ENCODE results near the gene CYP46A1. TPM values are rescaled to one million over a fixed set of nuclear protein-coding genes. Genes with fewer than 3 reads are reported as not detected.

The CYP46A1 gene
- total RNA-seq, 2 donors from 2014 or later: 0.11 TPM; not detected in 1

DNA sequence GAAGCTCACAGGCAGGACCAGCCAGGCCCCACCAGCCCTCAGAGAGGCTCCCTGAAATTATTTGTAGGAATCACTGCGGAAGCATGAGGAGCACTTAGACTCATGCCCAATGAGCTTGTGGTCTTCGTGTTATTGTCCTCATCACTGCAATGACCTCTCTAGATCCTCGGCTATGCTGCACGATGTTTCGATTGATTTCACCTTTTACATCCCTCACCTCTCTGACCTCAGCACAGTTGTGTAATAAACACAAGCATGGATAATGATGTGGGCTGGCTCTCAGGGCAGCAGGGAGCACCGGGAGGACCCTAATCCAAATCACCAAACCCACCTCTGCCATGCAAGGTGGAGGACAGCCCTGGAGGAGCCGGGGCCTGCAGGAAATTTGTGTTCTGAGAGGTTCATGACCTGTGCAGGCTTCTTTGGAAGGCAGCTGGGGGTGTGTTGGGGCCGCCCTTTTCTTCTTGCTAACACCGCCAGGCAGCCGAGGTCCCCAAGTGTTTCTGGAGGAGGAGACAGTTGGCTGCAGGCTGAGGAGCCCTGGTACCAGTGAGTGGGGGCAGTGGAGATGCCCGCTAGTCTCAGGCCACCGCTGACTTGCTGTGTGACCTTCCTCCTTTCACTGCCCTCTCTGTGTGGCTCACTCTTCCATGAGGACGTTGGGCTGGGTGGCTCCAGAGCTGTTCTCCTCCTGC is 79.6 kb downstream of the CYP46A1 start:
- Mint-ChIP-seq H3K9me3 (no peaks in the 10 kb centered on the region), H3K4me3 (no peak overlapping the region), H3K4me1 (ENCODE audit: low read depth in 2 of 2) (no peaks in the 10 kb centered on the region), H3K27ac (no peak overlapping the region), H3K27me3 (peaks cover 0 to 11% of the 10 kb centered on the region in 2 donors), H3K36me3 (no peaks in the 10 kb centered on the region)
- ATAC-seq (peak in 1 of 2 donors; percentile 25), DNase-seq (ENCODE audit: low spot score) (no peak)

DNA sequence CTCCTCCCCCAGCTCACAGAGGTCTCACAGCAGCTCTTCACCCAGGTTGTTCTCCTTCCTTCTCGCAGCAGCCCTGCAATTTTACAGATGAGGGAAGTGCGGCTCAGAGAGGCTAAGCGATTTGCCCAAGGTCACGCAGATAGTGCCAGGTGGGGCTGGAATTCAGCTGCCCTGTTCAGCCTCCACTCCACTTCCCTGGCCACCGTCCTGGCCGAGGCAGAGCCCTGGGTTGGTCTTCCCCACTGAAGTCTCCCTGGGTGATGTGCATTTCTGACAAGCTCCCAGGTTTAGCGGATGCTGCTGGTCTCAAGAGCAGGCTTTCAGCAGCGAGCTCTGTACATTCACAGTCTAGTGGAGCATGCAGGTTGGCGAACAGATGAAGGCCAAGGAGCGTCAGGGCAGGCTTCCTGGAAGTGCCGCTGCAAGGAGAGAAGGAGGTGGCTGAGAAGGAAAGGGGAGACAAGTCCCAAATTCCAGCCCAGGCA is 80.2 kb downstream of the CYP46A1 start:
- Mint-ChIP-seq H3K9me3 (no peaks in the 10 kb centered on the region), H3K27me3 (peaks cover 0 to 11% of the 10 kb centered on the region in 2 donors), H3K27ac (no peak overlapping the region), H3K4me1 (ENCODE audit: low read depth in 2 of 2) (no peaks in the 10 kb centered on the region), H3K36me3 (no peaks in the 10 kb centered on the region), H3K4me3 (no peak overlapping the region)
- ATAC-seq: peak in 1 of 2 donors; percentile 28
- DNase-seq (ENCODE audit: low spot score): no peak

DNA sequence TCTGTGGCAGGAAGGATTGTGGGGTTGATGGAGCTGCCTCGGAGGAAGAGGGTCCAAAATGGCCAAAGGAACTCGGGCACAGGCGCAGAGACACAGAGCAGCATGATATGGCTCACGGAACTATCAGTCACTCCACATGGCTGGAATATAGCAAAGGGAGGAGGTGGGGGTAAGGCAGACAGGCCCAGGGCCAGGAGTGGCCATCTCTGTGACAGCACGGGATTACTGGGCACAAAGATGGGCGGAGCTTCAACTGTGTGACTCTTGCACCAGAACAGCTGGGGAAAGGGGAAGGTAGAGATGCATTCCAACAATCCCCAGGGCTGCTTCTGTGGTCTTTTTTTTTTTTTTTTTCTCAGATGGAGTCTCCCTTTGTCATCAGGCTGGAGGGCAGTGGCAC is 84.3 kb downstream of the CYP46A1 start:
- ATAC-seq (no peak), DNase-seq (ENCODE audit: low spot score) (no peak)
- no peaks in the 10 kb centered on the region for H3K4me1 Mint-ChIP-seq (ENCODE audit: low read depth in 2 of 2)
- no peak overlapping the region for H3K27ac Mint-ChIP-seq
- H3K9me3 Mint-ChIP-seq: no peaks in the 10 kb centered on the region
- H3K27me3 Mint-ChIP-seq: peaks cover 7 to 8% of the 10 kb centered on the region in 2 donors
- H3K4me3 Mint-ChIP-seq: no peak overlapping the region
- H3K36me3 Mint-ChIP-seq: no peaks in the 10 kb centered on the region

DNA sequence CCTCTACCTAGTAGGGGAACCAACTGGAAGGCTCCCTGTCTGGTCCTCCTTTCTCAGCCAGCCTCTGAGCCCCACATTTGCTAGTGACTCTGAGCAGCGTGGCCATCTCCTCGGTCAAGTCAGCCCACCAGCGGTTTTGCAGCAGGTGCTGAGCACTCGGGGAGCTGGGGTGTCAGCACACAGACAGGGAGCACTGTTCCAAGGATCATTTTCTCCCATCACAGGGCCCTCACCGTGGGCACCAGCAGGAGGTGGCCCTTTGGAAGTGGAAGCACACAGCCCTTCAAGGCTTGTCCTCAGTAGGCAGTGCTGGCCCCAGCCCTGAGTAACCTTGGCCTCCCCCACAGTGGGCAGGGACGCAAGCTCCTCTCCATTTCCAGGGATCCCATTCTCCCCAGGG is 85.0 kb downstream of the CYP46A1 start:
- Mint-ChIP-seq H3K27me3 (peaks cover 5 to 7% of the 10 kb centered on the region in 2 donors), H3K27ac (no peak overlapping the region), H3K4me3 (no peak overlapping the region), H3K36me3 (no peaks in the 10 kb centered on the region), H3K9me3 (no peaks in the 10 kb centered on the region), H3K4me1 (ENCODE audit: low read depth in 2 of 2) (no peaks in the 10 kb centered on the region)
- no peak for DNase-seq (ENCODE audit: low spot score)
- ATAC-seq: peak in 1 of 2 donors; percentile 52

DNA sequence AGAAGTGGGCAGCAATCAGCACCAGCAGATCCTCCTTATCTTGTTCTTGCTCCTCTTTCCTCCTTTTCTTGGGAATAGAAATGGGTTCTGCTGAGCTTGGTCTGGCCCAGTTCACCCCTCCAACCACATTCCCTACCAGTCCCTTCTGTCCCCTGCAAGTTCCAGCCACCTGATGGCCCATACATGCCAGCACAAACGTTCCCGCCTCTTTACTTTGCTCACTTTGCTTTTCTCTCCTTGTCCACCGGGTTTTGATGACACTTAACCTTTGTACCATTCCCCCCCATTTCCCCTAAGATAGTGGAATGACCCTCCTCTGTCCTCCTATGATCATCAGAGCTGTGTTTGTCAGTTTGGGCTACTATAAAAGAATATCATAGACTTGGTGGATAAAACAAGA is 85.7 kb downstream of the CYP46A1 start:
- ATAC-seq (no peak), DNase-seq (ENCODE audit: low spot score) (no peak)
- H3K4me3 Mint-ChIP-seq: no peak overlapping the region
- no peaks in the 10 kb centered on the region for H3K36me3 Mint-ChIP-seq
- H3K9me3 Mint-ChIP-seq: no peaks in the 10 kb centered on the region
- H3K4me1 Mint-ChIP-seq (ENCODE audit: low read depth in 2 of 2): no peaks in the 10 kb centered on the region
- H3K27me3 Mint-ChIP-seq: peaks cover 9 to 12% of the 10 kb centered on the region in 2 donors
- no peak overlapping the region for H3K27ac Mint-ChIP-seq

DNA sequence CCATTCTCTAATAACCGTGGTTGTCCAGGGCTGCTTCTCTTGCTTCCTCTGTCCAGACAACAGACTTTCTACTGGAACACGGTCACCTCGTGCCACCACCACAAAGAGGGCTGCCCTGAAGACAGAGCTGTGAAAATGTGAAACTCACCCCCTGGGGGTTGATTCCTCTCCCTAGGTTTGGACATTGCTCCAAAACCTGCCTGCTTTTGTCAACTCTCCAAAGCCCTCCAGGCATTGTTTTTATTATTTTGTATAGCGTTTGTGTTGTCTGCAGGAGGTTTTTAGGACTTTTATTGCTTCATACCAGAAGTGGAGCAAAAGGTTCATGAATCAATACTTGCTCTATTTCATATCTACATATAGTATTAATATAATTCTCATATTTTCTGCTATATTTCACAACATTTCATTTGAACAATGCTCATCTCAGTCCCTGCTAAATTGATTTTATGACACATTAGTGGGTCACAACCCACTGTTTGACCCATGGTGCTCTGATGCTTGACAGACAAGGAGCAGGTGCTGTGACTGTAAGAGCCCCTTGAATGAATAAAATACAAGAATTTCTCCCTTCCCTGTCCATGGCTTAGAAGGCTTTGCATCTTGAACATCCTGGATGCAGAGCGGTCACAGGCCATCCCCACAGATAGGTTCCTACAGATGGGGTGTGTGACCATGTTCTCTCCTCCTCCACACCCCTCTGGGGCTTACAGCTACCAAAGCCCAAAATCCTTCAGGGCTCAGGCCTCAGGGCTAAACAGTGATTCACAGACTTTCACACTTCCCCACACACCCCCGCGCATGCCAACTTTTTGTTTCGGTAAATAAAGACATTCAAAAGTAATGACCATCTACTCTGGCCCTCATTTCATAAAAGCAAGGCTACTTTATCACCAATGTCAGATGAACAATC is 88.5 kb downstream of the CYP46A1 start:
- Mint-ChIP-seq H3K9me3 (no peaks in the 10 kb centered on the region), H3K4me1 (ENCODE audit: low read depth in 2 of 2) (peaks cover 0 to 4% of the 10 kb centered on the region in 2 donors), H3K4me3 (no peak overlapping the region), H3K27ac (no peak overlapping the region), H3K36me3 (no peaks in the 10 kb centered on the region), H3K27me3 (peaks cover 16 to 21% of the 10 kb centered on the region in 2 donors)
- DNase-seq (ENCODE audit: low spot score) (no peak), ATAC-seq (no peak)

DNA sequence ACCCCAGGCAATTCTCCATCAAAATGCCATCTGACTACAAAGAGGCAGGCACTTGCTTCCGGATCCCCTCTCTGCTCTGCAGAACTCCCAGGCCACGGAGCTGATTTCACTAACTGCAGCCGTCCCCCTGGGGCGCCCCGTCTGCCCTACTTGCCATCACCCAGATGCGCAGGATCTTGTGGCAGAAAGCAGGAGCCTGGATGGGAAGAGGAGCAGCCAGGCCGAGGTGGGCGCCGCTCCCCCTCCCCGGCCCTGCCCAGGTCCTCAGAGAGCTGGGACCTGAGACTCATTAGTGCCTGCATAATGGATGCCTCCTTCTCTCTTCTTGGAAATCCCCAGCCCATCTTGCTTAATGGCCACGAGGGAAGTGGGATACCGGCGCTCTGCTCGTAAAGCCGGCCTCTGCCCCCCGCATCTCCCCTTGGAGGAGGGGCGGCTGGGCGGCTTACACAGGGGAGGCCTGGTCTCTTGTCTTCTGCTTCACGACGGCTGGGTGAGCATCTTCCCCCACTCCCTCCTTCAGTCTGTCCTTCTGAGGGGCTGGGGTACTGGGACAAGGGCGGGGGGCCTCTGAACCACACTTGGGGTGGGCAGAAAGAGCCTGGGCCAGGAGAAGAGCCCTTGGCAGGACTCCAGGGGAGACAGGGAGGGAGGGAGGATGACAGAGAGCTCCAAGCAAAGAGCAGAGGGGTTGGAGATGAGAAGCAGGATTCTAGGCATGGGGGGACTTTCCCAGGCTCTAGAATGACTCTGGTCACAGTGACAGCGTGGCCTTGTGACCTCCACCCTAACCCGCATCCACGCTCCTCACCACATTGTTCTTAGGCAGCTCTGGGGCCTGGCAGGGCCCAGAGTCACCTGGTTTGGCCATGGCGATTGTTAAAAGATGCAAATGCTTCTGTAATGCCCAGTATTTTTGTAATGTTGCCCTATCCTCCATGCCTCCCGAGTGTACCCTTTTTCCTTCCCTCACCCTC is 89.7 kb downstream of the CYP46A1 start:
- Mint-ChIP-seq H3K9me3 (no peaks in the 10 kb centered on the region), H3K27ac (no peak overlapping the region), H3K36me3 (no peaks in the 10 kb centered on the region), H3K27me3 (peaks cover 18 to 29% of the 10 kb centered on the region in 2 donors), H3K4me1 (ENCODE audit: low read depth in 2 of 2) (peaks cover 0 to 4% of the 10 kb centered on the region in 2 donors), H3K4me3 (no peak overlapping the region)
- DNase-seq (ENCODE audit: low spot score) (no peak), ATAC-seq (no peak)

DNA sequence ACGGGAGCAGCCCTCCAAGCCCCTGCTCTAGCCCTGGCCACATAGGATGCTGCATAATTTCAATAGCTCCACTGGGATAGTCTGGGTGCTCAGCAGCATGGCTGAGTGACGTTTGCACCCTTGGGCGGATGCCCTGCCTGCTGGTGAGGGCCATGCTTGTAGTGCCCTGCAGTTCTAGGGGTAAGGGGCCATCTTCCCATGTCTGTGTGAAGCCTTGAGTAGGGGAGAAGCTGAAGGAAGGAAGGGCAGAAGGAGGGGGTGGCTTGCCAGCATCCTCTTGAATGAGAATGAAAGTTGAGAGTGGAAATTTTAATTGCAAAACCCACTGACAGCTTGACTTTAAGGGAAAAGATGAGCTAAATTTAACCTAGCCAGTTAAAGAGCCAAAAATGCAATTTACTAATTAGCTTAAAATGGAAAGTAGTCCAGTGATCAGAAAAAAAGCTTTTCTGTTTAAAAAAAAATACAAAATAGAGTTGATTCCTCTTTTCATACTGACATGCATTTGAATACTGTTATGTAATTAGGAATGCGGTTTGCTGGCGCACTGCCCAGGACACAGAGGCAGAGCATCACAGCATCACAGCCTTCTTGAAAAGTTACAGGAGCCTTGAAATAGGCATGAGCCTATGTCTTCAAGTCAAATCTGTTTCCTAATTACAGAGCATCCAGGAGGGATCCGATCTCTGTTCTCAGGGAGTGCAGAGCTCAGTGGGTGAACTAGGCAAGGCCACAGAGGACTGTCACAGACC is 90.6 kb downstream of the CYP46A1 start:
- no peak for ATAC-seq
- no peak for DNase-seq (ENCODE audit: low spot score)
- Mint-ChIP-seq H3K4me3 (no peak overlapping the region), H3K27ac (no peak overlapping the region), H3K4me1 (ENCODE audit: low read depth in 2 of 2) (peaks cover 0 to 4% of the 10 kb centered on the region in 2 donors), H3K36me3 (peaks cover 7% of the 10 kb centered on the region), H3K9me3 (no peaks in the 10 kb centered on the region), H3K27me3 (peaks cover 26 to 38% of the 10 kb centered on the region in 2 donors)

DNA sequence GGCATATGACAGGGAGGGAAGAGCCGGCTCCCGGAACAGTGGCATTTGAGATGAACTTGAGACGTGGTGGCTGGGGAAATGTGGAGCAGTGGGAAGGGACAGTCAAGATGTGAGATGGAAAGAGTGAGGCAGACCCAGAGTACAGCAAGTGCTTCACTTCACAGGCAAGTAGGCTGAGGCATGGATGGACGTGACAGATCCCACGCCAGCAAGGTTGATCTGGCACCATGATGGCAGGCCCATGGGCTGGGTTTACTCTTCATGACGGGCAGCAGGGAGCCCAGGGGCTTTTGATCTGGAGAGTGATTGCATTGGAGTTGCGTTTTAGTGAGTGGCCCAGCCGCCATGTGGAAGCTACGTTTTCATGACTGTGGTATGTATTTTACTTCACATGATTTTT is 91.3 kb downstream of the CYP46A1 start:
- DNase-seq (ENCODE audit: low spot score): no peak
- H3K27ac Mint-ChIP-seq: no peak overlapping the region
- ATAC-seq: peak in 1 of 2 donors; percentile 11
- H3K36me3 Mint-ChIP-seq: peaks cover 7% of the 10 kb centered on the region
- no peaks in the 10 kb centered on the region for H3K9me3 Mint-ChIP-seq
- peaks cover 0 to 4% of the 10 kb centered on the region in 2 donors for H3K4me1 Mint-ChIP-seq (ENCODE audit: low read depth in 2 of 2)
- no peak overlapping the region for H3K4me3 Mint-ChIP-seq
- peaks cover 27 to 44% of the 10 kb centered on the region in 2 donors for H3K27me3 Mint-ChIP-seq

Other genes starting within 250 kb of the CYP46A1 start
- 10 to 100 TPM; 80.6 to 96.7 TPM for gene SETD3, start 203.4 kb upstream of the CYP46A1 start, total RNA-seq
- gene CCNK, start 202.9 kb upstream of the CYP46A1 start, total RNA-seq: 100 to 1,000 TPM in 1 of 2 donors, 10 to 100 TPM in 1; 78.6 to 105 TPM
- gene CCDC85C, start 80.1 kb upstream of the CYP46A1 start, total RNA-seq: 1 to 10 TPM; 2.7 to 3.6 TPM
- gene HHIPL1, start 39.2 kb upstream of the CYP46A1 start, total RNA-seq: not detected
- 1 to 10 TPM in 1 of 2 donors, not detected in 1; 1.4 TPM for gene EML1, start 109.1 kb downstream of the CYP46A1 start, total RNA-seq

All from natural killer cell treated with Interleukin-12 subunit alpha and Interleukin-12 subunit beta and Interleukin-15 and Interleukin-18, amount 100 ng/mL, for 72 hours (primary cell).